ENCODE data around the gene CDC14B.
A peak's percentile ranks its signal among the peaks of the same experiment; 100 is the strongest.
"Not testable (repeated sequence)": the region's sequence is repeated elsewhere in the genome, so short reads cannot be mapped to it uniquely, and the experiment has no call there.

CDC14B gene

DNA sequence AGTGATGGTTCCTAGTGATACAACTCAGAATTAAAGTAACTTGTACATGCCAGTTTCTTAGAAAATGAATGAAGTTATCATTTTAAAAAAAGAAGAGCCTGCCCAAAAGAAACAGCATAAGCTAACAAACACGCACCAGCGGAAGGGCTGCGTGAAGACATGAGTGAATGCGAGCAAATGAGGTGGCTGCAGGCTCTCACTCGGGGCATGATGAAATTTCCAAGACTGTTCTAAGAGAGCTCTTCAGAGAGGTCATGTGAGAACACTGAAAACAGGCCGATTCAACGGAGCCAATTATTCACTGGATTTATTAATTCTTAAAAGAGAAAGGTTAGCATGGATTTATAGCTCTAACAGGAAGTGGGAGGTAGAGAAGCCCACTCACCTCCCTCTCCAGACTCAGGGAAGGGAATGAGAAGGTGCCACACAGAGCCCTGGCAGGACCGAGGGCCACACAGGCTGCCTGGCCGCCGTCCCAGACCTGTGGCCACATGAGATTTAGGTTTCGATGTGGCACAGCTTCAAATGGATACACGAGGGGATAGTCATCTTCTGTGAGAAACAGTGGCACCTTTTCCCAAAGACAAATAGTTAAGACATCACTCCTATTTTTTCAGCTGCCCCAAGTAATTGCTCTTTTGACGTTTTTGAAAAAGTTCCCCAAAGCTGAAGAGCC lies 114.2 kb downstream of the CDC14B start:
- no peak overlapping the region for H3K4me3 ChIP-seq (ENCODE audit: low read depth, low read length)
- DNase-seq (ENCODE audit: low read depth, low spot score): no peak
- in situ Hi-C loops (cut with HindIII; ENCODE audit: low sequenced_read_pairs): no loop called here
- TF ChIP-seq CTCF (IDR thresholded peaks at IDR 0.05; ENCODE audit: low read depth, low read length): no peak

- no peak overlapping the region for H3K4me3 ChIP-seq (ENCODE audit: low read depth, low read length)
- DNase-seq (ENCODE audit: low read depth, low spot score): no peak
- no peak for TF ChIP-seq CTCF (IDR thresholded peaks at IDR 0.05; ENCODE audit: low read depth, low read length)
- in situ Hi-C loops (cut with HindIII; ENCODE audit: low sequenced_read_pairs): no loop called here
These were observed 115.7 kb downstream of the CDC14B start for GRCh38 chr9:96503918-96504317.

- DNase-seq (ENCODE audit: low read depth, low spot score); in situ Hi-C loops (cut with HindIII; ENCODE audit: low sequenced_read_pairs); H3K4me3 ChIP-seq (ENCODE audit: low read depth, low read length): not testable (repeated sequence)
These were observed 116.3 kb downstream of the CDC14B start for GRCh38 chr9:96503374-96503748.

- H3K4me3 ChIP-seq (ENCODE audit: low read depth, low read length): no peak overlapping the region
- in situ Hi-C loops (cut with HindIII; ENCODE audit: low sequenced_read_pairs): no loop called here
- no peak for TF ChIP-seq CTCF (IDR thresholded peaks at IDR 0.05; ENCODE audit: low read depth, low read length)
- DNase-seq (ENCODE audit: low read depth, low spot score): no peak
These were observed 116.9 kb downstream of the CDC14B start for GRCh38 chr9:96502539-96503373.

DNA sequence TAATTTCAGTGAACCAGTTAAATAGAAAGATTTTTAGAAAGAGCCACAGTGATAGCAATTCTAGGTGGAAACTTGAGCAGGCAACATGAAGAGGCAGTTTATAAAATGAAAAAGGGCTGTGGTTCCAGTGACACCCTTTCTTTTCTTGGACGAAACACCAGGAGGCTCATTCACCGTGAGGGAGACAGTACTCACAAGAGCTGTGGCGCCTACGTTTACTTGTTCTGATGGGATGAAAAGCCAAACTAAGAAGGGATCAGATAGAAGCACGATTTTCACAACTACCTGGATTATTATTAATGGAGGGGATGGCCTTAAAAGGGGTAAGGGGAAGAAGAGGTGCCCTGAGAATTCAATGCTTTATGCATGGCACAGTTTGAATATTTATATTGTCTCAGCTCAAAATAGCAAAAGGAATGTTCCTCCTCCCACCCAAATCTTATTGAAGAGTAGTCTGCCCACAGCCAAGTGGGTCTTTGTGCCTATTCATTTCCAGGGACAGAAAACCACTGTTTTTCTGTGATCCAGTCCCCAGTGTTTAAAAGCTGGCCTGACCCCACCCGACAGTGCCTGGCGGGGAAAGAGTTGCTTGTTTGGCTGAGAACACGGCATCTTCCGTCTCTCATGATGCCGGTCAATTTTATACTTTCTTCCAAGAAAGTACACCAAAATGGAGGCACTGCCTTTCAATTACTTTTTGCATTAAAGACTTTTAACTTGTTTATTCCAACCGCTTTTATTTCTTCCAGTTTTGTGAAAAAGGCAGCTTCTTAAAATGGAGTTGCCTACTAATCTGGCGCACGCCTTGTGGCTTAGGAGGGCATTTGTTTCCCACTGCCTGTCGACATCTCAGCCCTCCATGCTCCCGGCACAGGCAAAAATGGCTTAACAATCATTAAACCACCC lies 117.8 kb downstream of the CDC14B start:
- no peak for DNase-seq (ENCODE audit: low read depth, low spot score)
- no peak for TF ChIP-seq CTCF (IDR thresholded peaks at IDR 0.05; ENCODE audit: low read depth, low read length)
- H3K4me3 ChIP-seq (ENCODE audit: low read depth, low read length): no peak overlapping the region
- in situ Hi-C loops (cut with HindIII; ENCODE audit: low sequenced_read_pairs): no loop called here

DNA sequence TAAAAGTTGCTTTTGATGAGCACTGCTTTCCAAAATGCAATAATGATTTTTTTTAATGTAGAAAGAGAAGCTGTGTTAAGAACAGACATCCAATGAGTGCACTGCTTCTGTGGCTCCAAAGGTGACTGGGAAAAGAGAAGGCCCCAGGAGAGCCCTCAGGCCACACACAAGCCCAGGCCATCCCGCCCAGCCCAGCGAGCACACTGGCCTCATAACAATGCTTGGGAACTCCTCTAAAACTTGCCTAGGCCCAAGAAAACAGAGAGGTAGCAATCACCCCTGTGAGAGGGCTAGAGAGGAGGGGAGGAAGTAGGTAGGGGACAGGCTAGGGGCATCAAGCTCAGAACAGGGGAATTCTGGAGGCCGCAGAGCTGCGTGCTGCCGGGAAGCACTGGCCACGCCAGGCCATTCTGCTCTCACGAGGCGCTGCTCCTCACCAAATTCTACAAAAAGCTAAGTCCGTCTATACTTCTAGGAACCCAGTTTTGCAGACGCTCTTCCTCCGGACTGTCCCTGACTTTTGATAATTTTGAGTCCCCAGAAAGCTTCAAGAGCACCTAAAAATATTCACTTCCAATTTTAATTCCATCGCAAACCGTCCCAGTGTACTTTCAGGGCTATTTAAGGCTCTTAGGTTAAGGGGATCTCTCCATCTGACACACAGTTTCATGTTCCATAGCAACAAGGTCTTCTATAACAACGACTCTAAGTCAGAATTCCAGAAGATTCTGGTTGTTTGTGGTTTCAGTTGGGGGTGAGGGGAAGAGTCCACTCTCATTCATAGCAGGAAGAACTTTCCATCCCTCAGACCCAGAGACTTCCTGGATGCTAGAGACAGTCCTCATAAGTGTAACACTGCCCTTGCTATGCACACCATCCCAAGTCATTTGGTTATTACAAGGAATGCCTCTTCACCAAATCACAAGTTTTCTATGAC lies 118.7 kb downstream of the CDC14B start:
- no peak overlapping the region for H3K4me3 ChIP-seq (ENCODE audit: low read depth, low read length)
- no peak for TF ChIP-seq CTCF (IDR thresholded peaks at IDR 0.05; ENCODE audit: low read depth, low read length)
- in situ Hi-C loops (cut with HindIII; ENCODE audit: low sequenced_read_pairs): no loop called here
- peak; percentile 61 for DNase-seq (ENCODE audit: low read depth, low spot score)

Data from astrocyte of the spinal cord (primary cell).